HG03558 (cell line): ENCODE data around the gene GRHPR.
"Not testable (repeated sequence)": the region's sequence is repeated elsewhere in the genome, so short reads cannot be mapped to it uniquely, and the experiment has no call there.

Experiments
- ATAC-seq: cut with Tn5 transposase; IDR thresholded peaks from one replicate; pipeline ENCODE4 v1.9.1; 2021; ENCODE audit warnings: moderate number of reproducible peaks; ENCODE audit not compliant: unreplicated experiment; ENCODE audit errors: extremely low read depth

GRHPR gene

GRCh38 chr9:37474438-37474837 is 51.9 kb downstream of the GRHPR start:
- ATAC-seq: no peak

GRCh38 chr9:37476930-37477329 is 54.4 kb downstream of the GRHPR start:
- ATAC-seq: no peak

GRCh38 chr9:37477443-37477842 is 54.9 kb downstream of the GRHPR start:
- ATAC-seq: not testable (repeated sequence)

GRCh38 chr9:37477987-37478619 is 55.6 kb downstream of the GRHPR start:
- not testable (repeated sequence) for ATAC-seq

- no peak for ATAC-seq
These were observed 58.3 kb downstream of the GRHPR start for GRCh38 chr9:37480759-37481158.

GRCh38 chr9:37485389-37486255 is 63.1 kb downstream of the GRHPR start, which contains the start of gene POLR1E:
TSS of gene POLR1E (plus strand) at chr9:37485948. CDS start at chr9:37486048, 100 bp downstream.
- peak; percentile 93 for ATAC-seq

GRCh38 chr9:37486256-37486615 is 63.7 kb downstream of the GRHPR start:
- no peak for ATAC-seq
